Activated CD4-positive, alpha-beta T cell treated with anti-CD3 and anti-CD28 coated beads, Interleukin-10, Interleukin-2, amounts not matched to agents 100 ng/mL and 50 ng/mL, durations not matched to agents 16 hours and 8 hours (primary cell): ENCODE data around the gene S100A4.
"Not testable (repeated sequence)": the region's sequence is repeated elsewhere in the genome, so short reads cannot be mapped to it uniquely, and the experiment has no call there.

ENCODE experiments used
- DNase-seq: peaks from one replicate; pipeline ENCODE4 v3.0.0-alpha.2; 2020

The S100A4 gene

GRCh38 chr1:153566414-153567371 is 21.1 kb upstream of the S100A4 start:
- peak; percentile 96 for DNase-seq

- DNase-seq, result peak; percentile 70
Measured at GRCh38 chr1:153565529-153566374, 20.1 kb upstream of the S100A4 start, which contains the start of gene S100A2. TSS of gene S100A2 (minus strand) at chr1:153565844. CDS start at chr1:153563877, 1,967 bp downstream.

- DNase-seq, result no peak
Measured at GRCh38 chr1:153563991-153564390, 18.4 kb upstream of the S100A4 start.

- no peak for DNase-seq
Measured at GRCh38 chr1:153563483-153563901, 17.9 kb upstream of the S100A4 start.

GRCh38 chr1:153562021-153562420 is 16.4 kb upstream of the S100A4 start:
- not testable (repeated sequence) for DNase-seq

- DNase-seq, result no peak
Measured at GRCh38 chr1:153561466-153561985, 15.9 kb upstream of the S100A4 start.

GRCh38 chr1:153560771-153561465 is 15.3 kb upstream of the S100A4 start:
- no peak for DNase-seq

DNA sequence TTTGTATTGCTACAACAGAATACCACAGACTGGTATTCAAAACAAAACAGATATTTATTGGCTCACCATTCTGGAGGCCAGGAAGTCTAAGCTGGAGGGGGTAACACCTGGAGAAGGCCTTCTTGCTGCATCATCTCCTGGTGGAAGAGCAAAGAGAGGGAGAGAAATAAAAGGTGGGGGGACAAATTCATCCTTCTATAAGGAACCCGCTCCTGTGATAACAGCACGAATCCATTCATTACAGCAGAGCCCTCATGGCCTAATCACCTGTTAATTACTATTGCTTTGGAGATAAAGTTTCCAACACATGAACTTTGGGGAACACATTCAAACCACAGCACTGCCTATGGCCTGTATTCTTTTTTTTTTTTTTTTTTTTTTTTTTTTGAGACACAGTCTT is 14.6 kb upstream of the S100A4 start:
- DNase-seq, result no peak

DNA sequence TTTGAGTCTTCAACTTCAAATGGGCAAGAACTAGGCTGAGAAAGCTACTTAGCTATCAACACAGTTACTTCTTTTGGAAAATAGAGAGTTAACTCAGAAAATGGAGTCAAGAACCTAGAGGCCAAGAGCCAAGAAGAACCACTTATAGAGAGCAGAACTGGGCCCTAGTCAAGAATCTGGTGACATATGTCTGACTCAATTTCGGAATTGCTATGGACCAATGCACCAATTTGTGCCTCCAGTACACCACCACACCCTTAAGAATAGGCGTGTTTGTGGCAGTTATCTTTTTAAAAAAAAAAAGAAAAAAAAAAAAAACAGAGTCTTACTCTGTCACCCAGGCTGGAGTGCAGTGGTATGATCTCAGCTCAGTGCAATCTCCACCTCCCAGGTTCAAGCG is 12.3 kb upstream of the S100A4 start:
- no peak for DNase-seq

GRCh38 chr1:153556348-153556747 is 10.7 kb upstream of the S100A4 start:
- DNase-seq, result no peak

DNA sequence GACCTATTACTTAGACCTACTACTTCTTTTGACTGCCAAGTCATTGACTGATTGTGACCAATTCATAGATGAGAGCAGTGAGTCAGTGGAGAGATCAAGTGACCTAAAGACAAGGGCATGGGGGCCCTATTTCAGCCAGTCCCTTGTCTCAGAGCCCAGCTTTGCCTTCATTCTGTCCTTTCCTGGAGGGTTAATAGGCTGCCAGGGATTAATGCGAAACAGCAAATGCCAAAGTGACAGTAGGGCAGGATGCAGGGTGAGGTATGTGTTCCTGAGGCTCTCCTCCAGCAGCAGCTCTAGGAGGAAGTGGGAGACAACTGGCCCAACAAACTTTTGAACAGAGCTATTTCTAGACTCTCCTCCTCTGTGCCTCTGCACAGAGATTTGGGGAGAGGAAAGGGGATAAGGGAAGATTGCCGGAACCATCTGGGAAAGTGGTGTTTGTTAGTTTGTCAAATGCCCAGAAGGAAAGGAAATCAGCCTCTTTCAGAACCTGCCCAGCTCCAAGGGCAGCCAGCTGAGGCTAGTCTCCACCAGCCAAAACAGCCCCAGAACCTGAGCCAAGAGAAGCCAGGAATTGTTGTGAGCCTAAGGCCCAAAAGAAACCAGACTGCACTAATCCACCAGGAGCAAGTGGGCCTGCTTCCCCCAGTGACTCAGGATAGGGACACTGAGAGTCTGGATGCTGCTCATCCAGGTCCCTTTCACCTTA is 8.4 kb upstream of the S100A4 start:
- no peak for DNase-seq

DNA sequence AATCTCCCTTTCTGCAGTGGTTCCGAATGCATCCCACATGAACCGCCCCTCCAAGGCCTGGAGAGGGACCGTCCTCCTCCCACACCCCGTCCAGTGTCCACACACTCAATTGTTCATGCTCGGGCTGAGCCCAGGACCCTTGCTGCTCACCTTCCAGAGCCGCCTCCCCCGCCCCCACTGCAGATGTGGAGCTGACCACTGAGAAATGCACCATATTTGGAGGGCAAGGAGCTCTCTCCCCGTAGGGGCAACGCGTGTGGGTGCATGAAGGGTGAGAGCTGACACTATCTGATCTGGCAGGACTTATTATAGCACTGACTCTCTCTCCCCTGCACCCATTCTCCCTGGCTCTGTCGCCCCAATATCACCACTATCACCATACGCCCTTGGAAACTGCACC is 7.5 kb upstream of the S100A4 start:
- no peak for DNase-seq

- DNase-seq, result no peak
Measured at GRCh38 chr1:153552335-153552734, 6.7 kb upstream of the S100A4 start.

DNA sequence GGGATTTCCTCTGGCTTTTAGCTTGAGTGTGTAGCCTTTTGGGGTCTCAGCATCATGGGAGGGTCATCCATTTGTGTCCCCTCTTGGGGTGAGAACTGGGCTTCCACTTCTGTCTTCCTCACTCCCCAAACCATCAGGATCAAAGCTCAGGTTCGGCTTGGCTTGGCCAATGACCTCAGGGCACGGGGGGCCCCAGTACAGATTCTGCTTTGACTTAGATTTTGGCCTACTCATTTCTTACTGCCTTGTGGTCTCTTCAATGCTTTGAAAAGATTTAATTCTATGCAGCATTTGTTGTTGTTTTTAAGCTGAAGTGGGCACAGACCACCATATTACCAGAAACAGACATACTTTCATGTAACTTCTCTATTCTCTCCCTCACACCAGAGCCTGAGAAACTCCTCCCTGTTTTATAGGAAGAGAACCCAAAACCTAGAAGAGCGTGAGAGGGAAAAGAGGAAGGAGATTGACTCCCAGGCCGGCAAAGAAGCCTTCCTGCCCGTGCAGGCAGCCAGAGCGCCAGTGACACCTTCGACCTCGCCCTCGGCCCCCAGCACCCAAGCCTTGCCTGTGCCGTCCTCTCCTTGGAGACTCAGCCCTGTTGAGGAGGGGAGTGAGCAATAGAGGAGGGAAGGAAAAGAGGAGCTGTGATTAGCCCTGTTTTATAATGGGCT is 5.4 kb upstream of the S100A4 start:
- no peak for DNase-seq

GRCh38 chr1:153550398-153550758 is 4.8 kb upstream of the S100A4 start:
- no peak for DNase-seq

- no peak for DNase-seq
Measured at GRCh38 chr1:153549741-153550397, 4.3 kb upstream of the S100A4 start.

DNA sequence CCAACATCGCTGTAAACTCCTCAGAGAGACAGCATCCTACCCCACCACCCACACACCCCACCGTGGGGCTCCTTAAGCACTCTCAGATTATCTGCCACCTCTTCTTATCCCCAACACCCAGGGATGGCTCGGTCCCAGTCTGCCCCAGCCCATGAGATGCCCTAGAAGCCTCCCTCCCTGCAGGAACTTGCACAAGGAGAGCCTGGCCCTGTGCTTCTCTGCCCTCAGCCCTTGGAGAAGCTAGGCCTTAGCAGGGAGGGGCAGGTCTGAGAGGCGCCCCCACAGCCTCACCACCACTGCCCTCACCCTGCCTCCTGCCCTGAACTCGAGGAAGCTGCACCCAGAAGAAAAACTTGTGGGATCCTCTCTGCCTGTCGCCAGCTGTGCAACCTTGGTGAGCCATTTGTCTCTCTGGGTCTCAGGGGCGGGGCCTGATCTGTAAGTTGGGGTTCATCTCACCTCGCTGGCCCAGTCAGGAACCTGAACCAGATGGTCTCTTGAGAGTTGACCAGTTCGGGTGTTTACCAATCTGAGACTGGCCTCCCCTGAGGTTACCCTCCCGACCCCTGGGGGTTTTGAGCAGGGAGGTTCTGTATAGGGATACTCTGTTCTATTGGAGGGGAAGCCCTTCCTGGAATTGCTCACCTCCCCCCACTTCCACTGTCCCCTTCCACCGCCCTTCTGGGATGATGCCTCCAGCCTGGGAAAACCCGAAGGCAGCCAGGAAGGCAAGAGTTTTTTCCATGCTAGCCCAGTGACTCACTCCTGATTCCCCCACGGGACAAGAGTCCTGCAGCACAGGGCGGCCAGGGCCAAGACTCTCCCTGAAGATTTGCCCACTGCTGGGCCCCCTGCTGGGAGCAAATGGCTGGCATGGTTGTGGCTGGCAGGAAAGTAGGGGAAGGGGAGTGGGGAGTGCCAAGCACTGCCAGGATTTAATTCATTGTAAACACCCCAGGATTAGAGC is 3.4 kb upstream of the S100A4 start, which contains the start of gene S100A3:
Gene S100A3 (minus strand): TSS at position 537 of the 967 bp plus-strand sequence. CDS start 773 bp downstream, outside the sequence.
- no peak for DNase-seq

DNA sequence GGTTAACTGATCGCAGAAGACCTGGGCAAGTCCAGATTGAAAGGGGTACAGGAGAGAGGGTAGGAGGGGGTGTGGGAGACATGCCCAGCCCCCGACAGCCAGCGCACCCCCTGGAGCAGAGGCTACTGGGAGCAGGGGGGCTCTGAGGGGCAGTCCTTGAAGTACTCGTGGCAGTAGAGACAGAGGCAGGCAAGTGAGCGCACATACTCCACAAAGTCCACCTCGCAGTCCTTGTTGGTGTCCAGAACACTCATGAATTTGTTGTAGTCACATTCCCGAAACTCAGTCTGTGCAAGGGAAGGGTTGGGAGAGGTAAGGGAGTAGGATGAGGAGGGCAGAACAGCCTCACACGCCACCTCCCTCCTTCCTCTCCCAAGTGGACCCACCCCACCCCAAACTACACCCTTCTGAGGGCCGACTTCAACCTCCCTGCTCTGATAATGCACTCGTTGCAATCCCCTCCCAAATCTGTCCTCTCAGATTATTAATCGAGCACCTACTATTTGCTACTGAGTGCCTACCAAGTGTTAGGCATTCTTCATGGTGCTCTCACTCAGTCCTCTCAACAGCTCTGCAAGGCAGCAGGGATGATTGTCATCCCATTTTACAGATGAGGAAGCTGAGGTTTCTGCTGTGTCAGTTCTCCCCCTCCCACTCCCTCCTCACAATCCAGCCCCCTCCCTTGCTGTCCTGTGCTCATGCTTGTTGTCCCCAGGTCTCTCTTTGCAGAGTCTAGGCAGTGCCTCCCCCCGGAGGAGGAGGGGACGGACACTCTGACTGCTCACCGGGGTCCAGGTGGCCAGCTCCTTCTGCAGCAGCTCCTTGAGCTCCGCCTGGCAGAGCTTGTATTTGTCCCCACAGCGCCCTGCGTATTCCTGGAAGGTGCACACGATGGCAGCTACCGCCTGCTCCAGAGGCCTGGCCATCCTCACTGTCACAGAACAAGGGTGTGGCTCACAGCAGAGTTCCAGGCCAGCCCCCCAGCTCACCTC is 2.2 kb upstream of the S100A4 start:
- DNase-seq, result no peak
